Sigmoid colon (tissue), 7 donors: ENCODE data around the gene FILIP1L. TPM values are rescaled to one million over a fixed set of nuclear protein-coding genes. Genes with fewer than 3 reads are reported as not detected.

Experiments used
- DNase-seq: peaks from one replicate; pipeline ENCODE4 v3.0.0-alpha.2; 2019
- H3K27ac ChIP-seq, 4 donors: fragments of 200-600 bp; sonication (generic); one replicate each; pipeline ENCODE4 v1.5.1; 2016 to 2019; ENCODE audit warnings: mild to moderate bottlenecking in 1 of 4
- H3K27me3 ChIP-seq, 3 donors: fragments of 200-600 bp; sonication (generic); one replicate each; pipeline ENCODE4 v1.5.1; 2019; ENCODE audit warnings: mild to moderate bottlenecking in 1 of 3
- H3K36me3 ChIP-seq, 4 donors: fragments of 200-600 bp; sonication (generic); one replicate each; pipeline ENCODE4 v1.5.1; 2016 to 2019
- H3K4me1 ChIP-seq, 4 donors: fragments of 200-600 bp; sonication (generic); one replicate each; pipeline ENCODE4 v1.5.1; 2017 to 2019
- H3K4me3 ChIP-seq, 4 donors: fragments of 200-600 bp; sonication (generic); one replicate each; pipeline ENCODE4 v1.5.1; 2017 to 2019; ENCODE audit warnings: mild to moderate bottlenecking in 2 of 4, moderate library complexity in 1 of 4
- H3K9me3 ChIP-seq, 4 donors: fragments of 200-600 bp in 3 of 4; sonication (generic) in 3 of 4; one replicate each; pipeline versions ENCODE4 v1.5.1 to v1.6.1; 2013 to 2019
- CTCF ChIP-seq, 4 experiments: fragments of 450-650 bp in 3 of 4; fragments of 200-600 bp in 1 of 4; IDR thresholded peaks; one replicate each; pipeline ENCODE4 v1.5.1; 2016 to 2019; ENCODE audit warnings: antibody characterized with exemption in 4 of 4, mild to moderate bottlenecking in 3 of 4, moderate library complexity in 2 of 4
- EP300 ChIP-seq, 4 donors: sonication (generic); formaldehyde crosslinking; IDR thresholded peaks; one replicate each; pipeline ENCODE4 v1.6.1; 2017; ENCODE audit warnings: antibody characterized with exemption in 4 of 4
- POLR2A ChIP-seq, 2 donors: fragments of 450-650 bp; IDR thresholded peaks; one replicate each; pipeline ENCODE4 v1.6.1; 2016; ENCODE audit warnings: antibody characterized with exemption in 2 of 2, mild to moderate bottlenecking in 2 of 2, moderate library complexity in 2 of 2
- POLR2AphosphoS5 ChIP-seq, 4 donors: sonication (generic); formaldehyde crosslinking; IDR thresholded peaks; one replicate each; pipeline ENCODE4 v1.6.1; 2017; ENCODE audit warnings: antibody characterized with exemption in 4 of 4
- WGBS, 2 donors: extraction: QIAGEN DNeasy Blood & Tissue Kit; methylation state at CpG; one replicate each; pipeline ENCODE4 v1.1.7; 2013; 5-methylcytosine and 5-hydroxymethylcytosine counted together
- intact Hi-C: fragments of 100-400 bp; cut with DNase I; formaldehyde crosslinking; loops from one replicate; pipeline ENCODE4 v1.15.1; 2023
- polyA plus RNA-seq, 3 donors: library from polyadenylated mRNA; stranded (reverse); fragments of 200-250 nt; gene quantifications; one replicate each; pipeline ENCODE4 v1.2.3, GENCODE V29; 2013
- total RNA-seq, 4 donors: library from RNA; depleted of rRNA; stranded (reverse); fragments of >200 nt; gene quantifications; one replicate each; pipeline ENCODE4 v1.1.0, GENCODE V29; 2016
- donor health status: healthy with polysubstance abuse.
- donor health status: Bipolar disorder and iron deficiency.
- donor health status: healthy.

Gene FILIP1L
- total and polyA plus RNA-seq, 7 donors: 6.0 to 93.3 (median 42.5) TPM

- Histone ChIP-seq H3K9me3 (no peaks in the 10 kb centered on the region), H3K4me1 (peaks cover 0 to 20% (median 6%) of the 10 kb centered on the region in 4 donors), H3K27ac (peak overlapping the region in 3 of 4 donors; percentile 18 to 70 (median 46)), H3K27me3 (no peaks in the 10 kb centered on the region), H3K4me3 (no peak overlapping the region), H3K36me3 (no peaks in the 10 kb centered on the region)
- no peak for TF ChIP-seq POLR2A (IDR thresholded peaks at IDR 0.05)
- no peak for TF ChIP-seq CTCF (IDR thresholded peaks at IDR 0.05)
- no peak for TF ChIP-seq POLR2AphosphoS5 (IDR thresholded peaks at IDR 0.05)
- TF ChIP-seq EP300 (IDR thresholded peaks at IDR 0.05): no peak
- intact Hi-C loops: no loop called here
- DNase-seq: no peak
- 84 to 89% methylated on average over 9 of the region's 9 CpGs for WGBS, 2 donors
Measured at GRCh38 chr3:100020876-100021644, 93.2 kb downstream of the FILIP1L start.

- Histone ChIP-seq H3K27ac (no peak overlapping the region), H3K4me1 (peaks cover 0 to 20% (median 4%) of the 10 kb centered on the region in 4 donors)
- TF ChIP-seq EP300 (IDR thresholded peaks at IDR 0.05) (no peak), CTCF (IDR thresholded peaks at IDR 0.05) (no peak)
Measured at GRCh38 chr3:100019719-100020118, 94.6 kb downstream of the FILIP1L start.

GRCh38 chr3:100018806-100019205 lies 95.5 kb downstream of the FILIP1L start:
- intact Hi-C loops: no loop called here
- no peak for TF ChIP-seq POLR2A (IDR thresholded peaks at IDR 0.05)
- TF ChIP-seq POLR2AphosphoS5 (IDR thresholded peaks at IDR 0.05): no peak
- TF ChIP-seq CTCF (IDR thresholded peaks at IDR 0.05): no peak
- TF ChIP-seq EP300 (IDR thresholded peaks at IDR 0.05): no peak
- Histone ChIP-seq H3K4me1 (peaks cover 0 to 19% (median 0%) of the 10 kb centered on the region in 4 donors), H3K36me3 (no peaks in the 10 kb centered on the region), H3K27ac (no peak overlapping the region), H3K4me3 (no peak overlapping the region), H3K27me3 (no peaks in the 10 kb centered on the region), H3K9me3 (peaks cover 0 to 3% (median 0%) of the 10 kb centered on the region in 4 donors)
- DNase-seq: no peak

More at GRCh38 chr3:100019719-100020118, 94.6 kb downstream of the FILIP1L start:
- Histone ChIP-seq H3K4me3 (no peak overlapping the region), H3K9me3 (peaks cover 0 to 3% (median 0%) of the 10 kb centered on the region in 4 donors), H3K27me3 (no peaks in the 10 kb centered on the region), H3K36me3 (no peaks in the 10 kb centered on the region)
- WGBS, 2 donors: 100% methylated on average over 1 of the region's 1 CpG
- intact Hi-C loops: no loop called here
- no peak for DNase-seq

GRCh38 chr3:100010087-100010417 lies 104.2 kb downstream of the FILIP1L start:
- no peak overlapping the region for H3K4me3 ChIP-seq
- H3K9me3 ChIP-seq: peaks cover 0 to under 1% (median 0%) of the 10 kb centered on the region in 4 donors
- no peaks in the 10 kb centered on the region for H3K27me3 ChIP-seq
- intact Hi-C loops: no loop called here
- H3K27ac ChIP-seq: no peak overlapping the region
- H3K36me3 ChIP-seq: no peaks in the 10 kb centered on the region
- DNase-seq: no peak
- WGBS, 2 donors: 95 to 96% methylated on average over 1 of the region's 1 CpG
- TF ChIP-seq POLR2AphosphoS5 (IDR thresholded peaks at IDR 0.05) (no peak), POLR2A (IDR thresholded peaks at IDR 0.05) (no peak), EP300 (IDR thresholded peaks at IDR 0.05) (no peak), CTCF (IDR thresholded peaks at IDR 0.05) (no peak)
- H3K4me1 ChIP-seq: peaks cover 0 to 20% (median 18%) of the 10 kb centered on the region in 4 donors
